Peyer's patch (tissue), 4 donors: ENCODE results near the gene NAA10.

Experiments
- CTCF ChIP-seq, 6 experiments: fragments of 450-650 bp in 4 of 6; fragments of 200-600 bp in 2 of 6; sonication (generic) in 1 of 6; IDR thresholded peaks; one replicate each; pipeline ENCODE4 v1.5.1; 2017 to 2019; ENCODE audit warnings: antibody characterized with exemption in 6 of 6, mild to moderate bottlenecking in 3 of 6, moderate library complexity in 1 of 6
- POLR2A ChIP-seq, 2 donors: fragments of 450-650 bp; IDR thresholded peaks; one replicate each; pipeline ENCODE4 v1.5.1; 2017; ENCODE audit warnings: antibody characterized with exemption in 2 of 2, mild to moderate bottlenecking in 2 of 2, moderate library complexity in 2 of 2

- TF ChIP-seq CTCF (IDR thresholded peaks at IDR 0.05) (no peak), POLR2A (IDR thresholded peaks at IDR 0.05) (no peak)
Observed at GRCh38 chrX:153958605-153959004, 23.8 kb upstream of the NAA10 start.
